ENCODE data around the gene RUBCN. TPM values are rescaled to one million over a fixed set of nuclear protein-coding genes. Genes with fewer than 3 reads are reported as not detected.
A peak's percentile ranks its signal among the peaks of the same experiment; 100 is the strongest.

Gene RUBCN
- total RNA-seq, 4 donors from 2014 or later, result 29.1 to 50.2 (median 40.7) TPM

DNA sequence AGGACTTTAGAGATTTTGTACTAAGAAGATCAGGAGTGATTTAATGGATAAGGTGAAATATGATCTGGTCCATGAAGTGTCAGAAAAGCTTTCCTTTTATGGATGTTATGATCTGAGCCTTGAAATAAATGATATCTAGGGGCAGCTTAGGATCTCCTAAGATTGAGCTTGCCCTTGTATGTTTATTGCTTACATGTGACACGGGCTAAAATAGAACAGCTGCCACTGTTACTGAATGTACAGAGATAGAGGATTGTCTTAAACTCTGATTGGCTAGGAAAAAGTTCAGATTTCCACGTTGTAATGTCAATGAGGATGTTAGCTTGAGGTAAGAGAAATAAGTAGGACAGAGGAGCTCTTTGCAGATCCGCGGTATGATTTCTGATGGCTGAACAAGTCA, 21.8 kb upstream of the RUBCN start:
- TF ChIP-seq CTCF (IDR thresholded peaks at IDR 0.05) (no peak), POLR2A (IDR thresholded peaks at IDR 0.05) (no peak)
- WGBS, 2 donors, result 97% methylated on average over 4 of the region's 4 CpGs
- H3K4me3 ChIP-seq (ENCODE audit: low read depth, poor library complexity, severe bottlenecking), result no peak overlapping the region
- DNase-seq (ENCODE audit: low spot score in 2 of 2), result no peak
- intact Hi-C loops (cut with DNase I; ENCODE audit: low total_unique reads), result no loop called here

DNA sequence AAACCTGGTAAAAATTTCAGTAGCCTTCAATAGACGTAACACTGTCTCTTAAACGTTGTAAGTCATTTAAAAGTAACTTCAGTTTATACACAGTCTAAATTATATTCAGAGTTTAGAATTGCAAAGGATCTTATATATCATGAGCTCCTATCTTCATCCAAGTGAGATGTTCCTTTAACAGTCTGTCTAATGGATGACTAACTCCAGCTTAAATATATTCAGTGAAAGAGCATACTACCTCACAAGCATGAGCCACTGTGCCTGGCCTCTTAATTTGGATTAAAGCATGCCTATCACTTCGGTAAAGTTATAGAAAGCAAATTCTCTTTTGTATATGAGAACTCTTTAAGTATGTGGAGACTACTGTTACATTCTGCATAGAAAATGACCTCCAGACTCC, 20.0 kb upstream of the RUBCN start:
- intact Hi-C loops (cut with DNase I; ENCODE audit: low total_unique reads), result no loop called here
- no peak for TF ChIP-seq CTCF (IDR thresholded peaks at IDR 0.05)
- no peak for TF ChIP-seq POLR2A (IDR thresholded peaks at IDR 0.05)
- no peak for DNase-seq (ENCODE audit: low spot score in 2 of 2)
- no peak overlapping the region for H3K4me3 ChIP-seq (ENCODE audit: low read depth, poor library complexity, severe bottlenecking)
- 91% methylated on average over 3 of the region's 3 CpGs for WGBS, 2 donors

- no peak for DNase-seq (ENCODE audit: low spot score in 2 of 2)
- 91 to 92% methylated on average over 3 of the region's 3 CpGs for WGBS, 2 donors
- H3K4me3 ChIP-seq (ENCODE audit: low read depth, poor library complexity, severe bottlenecking), result no peak overlapping the region
- intact Hi-C loops (cut with DNase I; ENCODE audit: low total_unique reads), result no loop called here
- TF ChIP-seq CTCF (IDR thresholded peaks at IDR 0.05), result no peak
- TF ChIP-seq POLR2A (IDR thresholded peaks at IDR 0.05), result no peak
Measured at GRCh38 chr3:197753263-197753662, 16.6 kb upstream of the RUBCN start.

GRCh38 chr3:197752107-197752506, 15.4 kb upstream of the RUBCN start:
- WGBS, 2 donors, result 86 to 91% methylated on average over 5 of the region's 5 CpGs
- intact Hi-C loops (cut with DNase I; ENCODE audit: low total_unique reads), result no loop called here
- TF ChIP-seq POLR2A (IDR thresholded peaks at IDR 0.05) (no peak), CTCF (IDR thresholded peaks at IDR 0.05) (no peak)
- H3K4me3 ChIP-seq (ENCODE audit: low read depth, poor library complexity, severe bottlenecking), result no peak overlapping the region
- no peak for DNase-seq (ENCODE audit: low spot score in 2 of 2)

GRCh38 chr3:197750858-197751737, 14.4 kb upstream of the RUBCN start:
- intact Hi-C loops (cut with DNase I; ENCODE audit: low total_unique reads), result no loop called here
- H3K4me3 ChIP-seq (ENCODE audit: low read depth, poor library complexity, severe bottlenecking), result peak overlapping the region; percentile 72
- peak; percentile 63 to 95 for DNase-seq (ENCODE audit: low spot score in 2 of 2)
- TF ChIP-seq POLR2A (IDR thresholded peaks at IDR 0.05), result no peak
- TF ChIP-seq CTCF (IDR thresholded peaks at IDR 0.05), result no peak
- whole genome bisulfite sequencing, 2 donors, result 2% methylated on average over 36 of the region's 36 CpGs
